Choroid plexus epithelial cell (primary cell): ENCODE measurements around the gene MKRN2.

ENCODE experiments used
- DNase-seq: peaks from one replicate; pipeline ENCODE4 v3.0.0-alpha.2; 2010; ENCODE audit warnings: low read depth
- H3K4me3 ChIP-seq: 2 replicates; pipeline ENCODE4 v1.5.1; 2011; ENCODE audit warnings: low read depth, mild to moderate bottlenecking, control low read depth, low read length, moderate library complexity
- TF ChIP-seq, protein P1 (sequence below): conservative IDR thresholded peaks from 2 replicates; pipeline ENCODE4 v1.5.1; 2011; ENCODE audit warnings: low read depth, mild to moderate bottlenecking, control low read depth, inconsistent platforms, low read length, moderate library complexity

The MKRN2 gene

DNA sequence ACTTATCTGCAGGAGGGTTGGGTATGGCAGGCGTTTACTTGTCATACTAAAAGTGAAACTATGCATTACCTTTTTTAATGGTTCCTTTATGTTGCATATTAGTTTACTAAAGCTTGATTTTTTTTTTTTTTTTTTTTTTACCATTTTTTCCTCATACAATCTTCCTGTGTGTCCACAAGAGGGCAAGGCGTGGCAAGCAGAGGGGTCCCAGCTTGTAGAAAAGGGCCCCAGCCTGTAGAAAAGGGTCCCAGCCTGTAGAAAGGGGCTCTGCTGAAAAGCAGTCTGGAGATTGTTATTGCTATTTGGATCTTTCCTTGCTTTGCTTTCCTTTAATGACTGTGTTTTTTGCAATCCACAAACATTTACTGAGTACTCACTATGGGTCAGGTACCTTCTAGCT is 21.9 kb downstream of the MKRN2 start:
- TF ChIP-seq, protein P1, sequence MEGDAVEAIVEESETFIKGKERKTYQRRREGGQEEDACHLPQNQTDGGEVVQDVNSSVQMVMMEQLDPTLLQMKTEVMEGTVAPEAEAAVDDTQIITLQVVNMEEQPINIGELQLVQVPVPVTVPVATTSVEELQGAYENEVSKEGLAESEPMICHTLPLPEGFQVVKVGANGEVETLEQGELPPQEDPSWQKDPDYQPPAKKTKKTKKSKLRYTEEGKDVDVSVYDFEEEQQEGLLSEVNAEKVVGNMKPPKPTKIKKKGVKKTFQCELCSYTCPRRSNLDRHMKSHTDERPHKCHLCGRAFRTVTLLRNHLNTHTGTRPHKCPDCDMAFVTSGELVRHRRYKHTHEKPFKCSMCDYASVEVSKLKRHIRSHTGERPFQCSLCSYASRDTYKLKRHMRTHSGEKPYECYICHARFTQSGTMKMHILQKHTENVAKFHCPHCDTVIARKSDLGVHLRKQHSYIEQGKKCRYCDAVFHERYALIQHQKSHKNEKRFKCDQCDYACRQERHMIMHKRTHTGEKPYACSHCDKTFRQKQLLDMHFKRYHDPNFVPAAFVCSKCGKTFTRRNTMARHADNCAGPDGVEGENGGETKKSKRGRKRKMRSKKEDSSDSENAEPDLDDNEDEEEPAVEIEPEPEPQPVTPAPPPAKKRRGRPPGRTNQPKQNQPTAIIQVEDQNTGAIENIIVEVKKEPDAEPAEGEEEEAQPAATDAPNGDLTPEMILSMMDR: peak; percentile 49
- no peak overlapping the region for H3K4me3 ChIP-seq
- DNase-seq: no peak

DNA sequence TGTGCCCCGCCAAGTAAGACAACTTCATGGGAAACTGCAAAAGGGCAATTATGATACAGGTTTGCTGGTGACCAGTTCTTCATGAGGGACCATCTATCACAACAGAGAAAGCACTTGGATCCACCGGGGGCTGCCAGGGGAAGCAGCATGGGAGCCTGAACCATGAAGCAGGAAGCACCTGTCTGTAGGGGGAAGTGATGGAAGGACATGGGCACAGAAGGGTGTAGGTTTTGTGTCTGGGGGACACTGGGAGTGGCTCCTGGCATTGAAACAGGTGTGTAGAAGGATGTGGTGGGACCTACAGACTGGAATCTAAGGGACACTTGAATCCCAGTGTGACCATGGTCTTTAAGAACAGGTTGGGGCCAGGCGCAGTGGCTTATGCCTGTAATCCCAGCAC is 22.6 kb downstream of the MKRN2 start:
- DNase-seq: no peak
- TF ChIP-seq, protein P1: no peak
- no peak overlapping the region for H3K4me3 ChIP-seq

DNA sequence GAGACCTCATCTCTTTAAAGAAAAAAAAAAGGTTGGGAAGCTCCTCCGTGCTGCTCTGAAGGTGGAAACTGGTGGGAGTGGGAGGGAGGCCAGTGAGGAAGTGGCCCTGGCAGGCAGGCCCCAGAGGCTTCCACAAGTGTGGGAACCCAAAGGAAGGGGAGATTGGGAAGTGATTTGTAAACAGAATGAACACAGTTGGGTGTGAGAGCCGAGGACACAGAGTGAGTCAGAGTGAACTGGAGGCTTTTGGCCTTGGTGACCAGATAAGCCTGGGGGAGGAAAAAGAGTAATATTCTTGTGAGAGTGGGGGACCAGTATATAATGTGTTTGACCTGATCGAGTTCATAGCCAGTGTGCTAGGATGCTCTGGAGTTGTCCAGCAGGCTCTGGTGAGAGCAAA is 23.0 kb downstream of the MKRN2 start:
- TF ChIP-seq, protein P1: no peak
- no peak overlapping the region for H3K4me3 ChIP-seq
- peak; percentile 57 for DNase-seq

DNA sequence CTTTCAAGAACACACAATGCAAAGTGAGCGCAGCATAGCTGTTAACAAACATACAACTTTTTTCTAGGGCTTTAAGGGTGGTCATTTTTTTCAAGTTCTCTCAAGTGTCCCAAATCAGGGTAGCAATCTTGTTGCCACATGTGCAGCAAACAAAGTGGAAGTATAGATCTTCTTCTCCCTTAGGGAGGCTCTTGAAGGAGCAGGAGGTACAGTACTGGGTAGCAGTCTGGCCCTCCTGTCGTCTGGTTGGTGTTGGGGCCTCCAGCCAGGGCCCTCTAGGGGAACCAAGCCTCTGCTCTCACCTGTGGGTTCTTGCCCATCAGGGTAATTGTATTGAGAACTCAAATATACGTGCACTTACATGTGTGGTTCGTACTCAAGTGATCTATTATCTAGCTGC is 25.8 kb downstream of the MKRN2 start:
- TF ChIP-seq, protein P1: no peak
- no peak for DNase-seq
- H3K4me3 ChIP-seq: no peak overlapping the region

DNA sequence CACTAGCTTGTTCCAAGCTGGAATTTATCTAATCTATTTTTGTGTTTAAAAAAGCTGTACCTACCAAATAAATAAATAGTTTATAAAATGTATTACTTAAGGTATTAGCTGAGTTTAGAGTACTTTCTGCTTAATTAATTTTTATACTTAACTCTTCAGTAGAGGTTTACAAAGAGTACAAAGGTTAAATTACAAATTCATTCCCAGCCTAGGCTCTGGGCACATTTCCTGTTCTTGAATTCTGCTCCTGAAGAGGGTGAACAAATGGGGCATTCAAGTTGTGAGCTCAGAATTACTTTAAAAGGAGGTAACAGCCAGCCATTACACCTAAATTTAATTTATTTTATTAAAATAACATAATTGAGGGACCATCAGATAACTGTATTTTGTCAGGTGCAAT is 26.4 kb downstream of the MKRN2 start:
- no peak for DNase-seq
- TF ChIP-seq, protein P1: no peak
- no peak overlapping the region for H3K4me3 ChIP-seq

DNA sequence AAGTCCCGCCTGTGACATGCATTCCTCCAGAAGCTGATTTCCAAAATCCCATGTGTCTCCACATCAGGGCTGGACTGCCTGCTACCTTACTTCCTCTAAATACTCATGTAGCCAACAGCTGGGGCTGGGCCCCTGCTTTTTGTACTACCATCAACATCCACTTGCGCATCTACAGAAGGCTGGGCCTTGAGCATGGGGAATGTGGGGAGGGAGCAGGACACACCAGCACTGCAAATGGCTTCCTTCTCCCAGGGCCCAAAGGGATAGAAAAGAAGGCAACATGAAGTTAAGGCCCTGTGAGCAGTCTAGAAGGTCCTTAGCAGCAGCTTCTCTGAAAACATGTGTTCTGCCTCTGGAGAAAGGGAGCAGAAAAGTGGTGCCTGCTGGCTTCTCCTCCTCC is 27.2 kb downstream of the MKRN2 start:
- H3K4me3 ChIP-seq: no peak overlapping the region
- no peak for DNase-seq
- TF ChIP-seq, protein P1: no peak

DNA sequence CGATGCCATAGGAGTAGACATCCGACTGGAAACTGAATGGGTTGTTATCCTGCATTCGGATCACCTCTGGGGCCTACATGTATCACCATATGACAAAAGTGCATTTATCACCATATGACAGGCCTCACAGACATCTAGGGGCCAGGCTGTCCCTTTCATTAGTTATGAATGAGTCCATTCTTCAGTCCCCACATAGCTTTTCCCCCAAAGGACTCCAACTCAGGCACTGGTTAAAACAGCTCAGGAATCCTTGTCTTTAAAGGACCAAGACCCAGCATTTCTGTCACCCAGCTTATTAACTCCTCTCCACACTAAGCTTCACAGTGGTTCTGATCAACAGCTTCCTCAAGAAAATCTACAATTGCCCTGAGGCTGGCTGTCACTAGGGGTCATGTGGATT is 28.3 kb downstream of the MKRN2 start:
- TF ChIP-seq, protein P1: no peak
- H3K4me3 ChIP-seq: no peak overlapping the region
- no peak for DNase-seq
